ENCODE measurements around the gene ACACB.

GRCh38 chr12:109125791-109126190 lies 9.4 kb downstream of the ACACB start:
- no peak for TF ChIP-seq POLR2A (IDR thresholded peaks at IDR 0.05)
- TF ChIP-seq CTCF (IDR thresholded peaks at IDR 0.05): no peak

Measured in heart left ventricle (tissue), 13 donors.